ENCODE measurements around the gene SPIN1.

GRCh38 chr9:88425538-88425950, 37.3 kb downstream of the SPIN1 start:
- TF ChIP-seq ZNF398 (tag by site-specific recombination; IDR thresholded peaks at IDR 0.05) (no peak), KLF16 (tag by site-specific recombination; IDR thresholded peaks at IDR 0.05) (no peak), CTCF (tag by site-specific recombination; IDR thresholded peaks at IDR 0.05) (no peak), ZNF623 (tag by site-specific recombination; IDR thresholded peaks at IDR 0.05) (no peak), ZNF23 (tag by site-specific recombination; IDR thresholded peaks at IDR 0.05; ENCODE audit: borderline replicate concordance) (no peak)
